GM12801 (cell line): ENCODE data around the gene MRPL10.

Experiments
- TF ChIP-seq, protein P1 (sequence below): IDR thresholded peaks from one replicate; pipeline ENCODE4 v1.5.1; 2011; ENCODE audit warnings: control low read depth; ENCODE audit not compliant: insufficient read length; ENCODE audit errors: extremely low read depth

Gene MRPL10

DNA sequence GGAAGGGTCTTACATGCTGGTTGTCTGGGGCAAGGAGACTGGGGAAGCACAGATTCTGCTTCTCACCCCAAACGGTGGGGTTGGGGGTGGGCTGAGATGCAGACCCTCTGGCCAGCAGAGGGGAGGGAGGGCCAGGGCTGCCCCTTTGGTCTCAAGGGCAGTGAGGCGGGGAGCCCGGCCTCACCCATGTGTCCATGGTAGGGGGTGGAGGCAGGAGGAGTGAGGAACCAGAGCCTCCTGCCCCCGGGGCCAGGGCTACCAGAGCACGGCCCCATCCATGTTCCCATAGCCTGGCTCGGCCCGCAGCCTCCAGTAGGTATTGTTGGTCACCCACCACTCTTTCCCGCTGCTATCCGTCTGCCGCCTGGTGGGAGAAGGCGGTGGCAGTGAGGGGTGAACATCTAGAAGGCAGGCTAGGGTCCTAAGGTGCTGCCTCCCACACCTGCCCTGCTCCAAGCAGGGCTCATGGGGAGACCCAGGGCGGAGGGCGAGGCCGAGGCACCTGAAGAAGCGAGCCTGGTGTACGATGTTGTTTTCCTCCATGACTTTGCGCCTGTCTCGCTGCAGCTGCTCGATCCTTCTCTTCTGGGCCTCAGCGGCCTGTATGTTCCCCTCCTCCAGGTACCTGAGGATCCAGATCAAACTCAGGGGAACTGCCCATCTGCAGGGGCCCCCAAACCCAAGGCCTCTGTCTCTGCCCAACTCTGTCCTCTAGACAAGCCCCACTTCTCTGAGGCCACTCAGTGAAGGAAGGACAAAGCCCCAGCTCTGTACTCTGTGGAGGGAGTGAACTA, 23.1 kb downstream of the MRPL10 start:
- TF ChIP-seq, protein P1, sequence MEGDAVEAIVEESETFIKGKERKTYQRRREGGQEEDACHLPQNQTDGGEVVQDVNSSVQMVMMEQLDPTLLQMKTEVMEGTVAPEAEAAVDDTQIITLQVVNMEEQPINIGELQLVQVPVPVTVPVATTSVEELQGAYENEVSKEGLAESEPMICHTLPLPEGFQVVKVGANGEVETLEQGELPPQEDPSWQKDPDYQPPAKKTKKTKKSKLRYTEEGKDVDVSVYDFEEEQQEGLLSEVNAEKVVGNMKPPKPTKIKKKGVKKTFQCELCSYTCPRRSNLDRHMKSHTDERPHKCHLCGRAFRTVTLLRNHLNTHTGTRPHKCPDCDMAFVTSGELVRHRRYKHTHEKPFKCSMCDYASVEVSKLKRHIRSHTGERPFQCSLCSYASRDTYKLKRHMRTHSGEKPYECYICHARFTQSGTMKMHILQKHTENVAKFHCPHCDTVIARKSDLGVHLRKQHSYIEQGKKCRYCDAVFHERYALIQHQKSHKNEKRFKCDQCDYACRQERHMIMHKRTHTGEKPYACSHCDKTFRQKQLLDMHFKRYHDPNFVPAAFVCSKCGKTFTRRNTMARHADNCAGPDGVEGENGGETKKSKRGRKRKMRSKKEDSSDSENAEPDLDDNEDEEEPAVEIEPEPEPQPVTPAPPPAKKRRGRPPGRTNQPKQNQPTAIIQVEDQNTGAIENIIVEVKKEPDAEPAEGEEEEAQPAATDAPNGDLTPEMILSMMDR = no peak

DNA sequence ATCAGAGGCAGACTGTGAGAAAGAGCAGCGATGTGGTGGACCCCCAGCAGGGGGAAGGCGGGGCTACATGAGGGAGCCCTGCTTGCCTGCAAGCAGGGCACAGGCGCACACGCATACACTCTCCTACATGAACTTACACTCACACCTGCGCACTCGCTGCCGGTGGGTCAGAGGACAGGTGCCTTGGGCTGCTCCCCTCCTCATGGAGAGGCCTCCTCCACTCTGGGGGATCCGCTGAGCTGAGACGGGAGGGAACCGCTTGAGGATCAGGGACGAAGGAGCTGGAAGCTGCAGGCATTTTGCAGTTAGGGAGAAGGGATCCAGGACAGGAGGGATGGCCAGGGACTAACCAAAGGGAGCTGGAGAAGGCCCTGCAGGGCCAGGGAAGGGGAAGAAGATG, 23.9 kb downstream of the MRPL10 start:
- TF ChIP-seq, protein P1 = no peak

DNA sequence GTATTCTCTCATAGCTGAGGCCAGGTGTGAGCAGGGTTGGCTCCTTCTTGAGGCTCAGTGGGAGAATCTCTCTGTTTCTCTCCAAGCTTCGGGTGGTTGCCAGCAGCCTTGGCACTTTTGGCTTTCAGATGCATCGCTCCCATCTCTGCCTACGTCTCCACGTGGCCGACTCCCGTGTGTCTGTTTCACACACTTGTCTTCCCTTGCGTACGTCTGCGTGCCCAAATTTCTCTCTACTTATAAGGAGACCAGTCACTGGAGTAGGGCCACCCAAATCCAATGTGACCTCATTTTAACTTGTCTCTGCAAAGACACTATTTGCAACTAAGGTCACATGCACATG, 24.5 kb downstream of the MRPL10 start:
- TF ChIP-seq, protein P1 = no peak

DNA sequence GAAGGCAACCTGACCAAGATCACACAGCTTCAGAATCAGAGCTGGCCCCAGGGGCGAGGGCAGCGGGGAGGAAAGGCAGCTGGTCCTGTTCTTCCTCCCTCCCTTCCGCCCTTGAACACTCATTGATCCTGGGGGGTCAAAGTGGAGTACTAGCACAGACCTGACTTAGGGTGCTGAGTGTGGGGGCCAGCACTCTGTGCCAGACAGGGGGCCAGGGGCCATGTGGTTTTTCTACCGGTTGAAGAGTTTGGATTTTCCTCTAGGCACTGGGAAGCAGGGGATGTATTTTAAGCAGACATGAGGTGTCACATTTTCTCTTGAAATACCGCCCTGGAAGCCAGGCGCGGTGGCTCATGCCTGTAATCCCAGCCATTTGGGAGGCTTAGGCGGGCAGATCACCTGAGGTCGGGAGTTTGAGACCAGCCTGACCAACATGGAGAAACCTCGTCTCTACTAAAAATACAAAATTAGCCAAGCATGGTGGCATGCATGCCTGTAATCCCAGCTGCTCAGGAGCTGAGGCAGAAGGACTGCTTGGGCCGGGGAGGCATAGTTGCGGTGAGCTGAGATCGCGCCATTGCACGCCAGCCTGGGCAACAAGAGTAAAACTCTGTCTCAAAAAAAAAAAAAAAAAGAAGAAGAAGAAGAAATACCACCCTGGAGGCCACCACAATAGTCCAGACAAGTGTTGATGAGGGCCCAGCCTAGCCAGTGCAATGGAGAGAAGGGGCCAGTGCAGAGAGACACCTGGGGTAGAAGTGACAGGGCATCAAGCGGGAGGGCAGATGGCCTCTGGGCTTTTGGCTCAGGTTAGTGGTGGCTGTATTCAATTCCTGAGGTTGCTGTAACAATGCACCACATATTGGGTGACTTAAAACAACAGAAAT, 25.1 kb downstream of the MRPL10 start:
- TF ChIP-seq, protein P1 = no peak

DNA sequence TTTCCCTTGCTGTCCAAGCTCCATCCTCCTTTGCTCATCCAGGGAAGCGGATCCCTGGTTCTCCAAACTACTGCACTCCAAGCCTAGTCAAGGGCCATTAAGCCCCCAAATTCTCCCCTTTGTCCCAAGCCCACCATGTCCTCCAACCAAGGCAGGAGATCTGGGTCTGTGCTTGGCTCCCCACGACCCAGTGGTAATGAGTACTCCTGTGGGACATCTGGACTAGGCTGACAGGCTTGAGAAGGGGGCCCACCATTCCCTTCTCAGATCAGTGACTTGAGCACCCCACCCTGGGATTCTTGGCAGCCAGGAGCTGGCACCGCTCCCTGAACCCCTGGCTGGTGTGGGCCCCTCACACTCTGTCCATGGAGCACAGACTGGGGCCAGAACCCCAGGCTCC, 26.9 kb downstream of the MRPL10 start:
- TF ChIP-seq, protein P1 = no peak

DNA sequence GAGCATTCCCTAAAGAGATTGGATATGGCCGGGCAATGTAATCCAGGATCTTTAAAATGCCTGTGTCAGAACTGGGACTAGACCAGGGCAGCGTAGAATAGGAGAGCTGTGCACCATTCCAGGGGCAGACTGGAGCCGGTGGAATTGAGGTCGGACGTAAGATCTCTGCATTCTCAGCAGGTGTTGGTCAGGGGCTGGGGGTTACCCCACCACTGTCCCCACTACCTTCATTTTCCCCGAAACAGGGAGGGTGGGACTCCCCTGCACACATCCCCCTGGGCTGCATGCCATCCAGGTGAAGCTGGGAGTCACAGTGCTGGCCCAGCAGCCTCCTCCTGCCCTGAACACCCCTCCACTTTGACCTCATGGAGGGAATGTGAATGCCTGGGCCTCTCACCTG, 27.6 kb downstream of the MRPL10 start:
- TF ChIP-seq, protein P1 = no peak

DNA sequence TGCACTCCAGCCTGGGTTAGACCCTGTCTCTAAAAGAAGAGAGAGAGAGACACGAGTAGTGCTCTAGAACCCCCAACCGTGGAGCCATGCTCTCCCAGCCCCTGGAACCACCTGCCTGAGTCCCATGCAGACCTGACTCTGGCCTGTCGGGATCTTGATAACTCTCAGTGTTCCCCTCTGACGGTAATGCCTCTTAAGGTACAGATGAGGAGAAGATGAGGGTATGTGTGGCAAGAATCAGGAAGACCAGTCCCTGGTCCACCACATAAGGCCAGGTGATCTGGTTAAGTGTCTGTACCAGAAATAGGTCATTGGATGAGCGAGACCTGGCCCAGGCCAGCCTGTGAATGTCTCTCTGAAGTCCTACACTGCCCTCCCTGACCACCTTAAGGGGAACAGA, 28.1 kb downstream of the MRPL10 start:
- TF ChIP-seq, protein P1 = no peak
